KMS-11 (cell line): ENCODE results near the gene TMEM151B.

Experiments used
- H2AFZ ChIP-seq: fragments of 200-600 bp; sonication (generic); 2 replicates; pipeline ENCODE4 v1.6.1; 2016; ENCODE audit warnings: antibody characterized with exemption, mixed run types, low read depth
- H3K27ac ChIP-seq: fragments of 200-600 bp; sonication (generic); 2 replicates; pipeline ENCODE4 v1.6.1; 2016; ENCODE audit warnings: mild to moderate bottlenecking, mixed run types
- H3K27me3 ChIP-seq: fragments of 200-600 bp; sonication (generic); 2 replicates; pipeline ENCODE4 v1.6.1; 2017; ENCODE audit warnings: mild to moderate bottlenecking, low read depth, mixed run types, moderate library complexity; ENCODE audit not compliant: insufficient read depth
- H3K36me3 ChIP-seq: fragments of 200-600 bp; sonication (generic); 2 replicates; pipeline ENCODE4 v1.6.1; 2017; ENCODE audit warnings: mild to moderate bottlenecking, mixed run types; ENCODE audit not compliant: insufficient read depth
- H3K4me1 ChIP-seq: fragments of 200-600 bp; sonication (generic); 2 replicates; pipeline ENCODE4 v1.6.1; 2016; ENCODE audit warnings: mild to moderate bottlenecking, low read depth, mixed run types; ENCODE audit not compliant: poor library complexity, severe bottlenecking
- H3K4me2 ChIP-seq: fragments of 200-600 bp; sonication (generic); 2 replicates; pipeline ENCODE4 v1.7.0; 2016; ENCODE audit warnings: mild to moderate bottlenecking, mixed run types
- H3K4me3 ChIP-seq: fragments of 200-600 bp; sonication (generic); IDR thresholded peaks from 2 replicates; pipeline ENCODE4 v1.6.1; 2017; ENCODE audit warnings: low read depth, low read length, mixed read lengths; ENCODE audit not compliant: insufficient read depth
- H3K79me2 ChIP-seq: fragments of 200-600 bp; sonication (generic); 2 replicates; pipeline ENCODE4 v1.6.1; 2016; ENCODE audit warnings: low read depth, mixed run types; ENCODE audit not compliant: insufficient read depth
- H3K9ac ChIP-seq: fragments of 200-600 bp; sonication (generic); 2 replicates; pipeline ENCODE4 v1.6.1; 2016; ENCODE audit warnings: mild to moderate bottlenecking, mixed run types
- H4K20me1 ChIP-seq: fragments of 200-600 bp; sonication (generic); 2 replicates; pipeline ENCODE4 v1.6.1; 2016; ENCODE audit warnings: mild to moderate bottlenecking, mixed run types; ENCODE audit not compliant: insufficient read depth
- CTCF ChIP-seq: fragments of 200-600 bp; sonication (generic); conservative IDR thresholded peaks from 2 replicates; pipeline ENCODE4 v1.6.1; 2017; ENCODE audit warnings: low read depth, mild to moderate bottlenecking, antibody characterized with exemption, low read length, moderate library complexity, mixed read lengths

Gene TMEM151B

GRCh38 chr6:44294832-44295791 lies 24.9 kb downstream of the TMEM151B start:
- Histone ChIP-seq H3K27me3 (peaks cover 38% of the 10 kb centered on the region), H3K9ac (no peak overlapping the region), H3K79me2 (no peaks in the 10 kb centered on the region), H3K27ac (no peak overlapping the region), H3K36me3 (no peaks in the 10 kb centered on the region), H3K4me1 (no peaks in the 10 kb centered on the region), H3K4me2 (no peak overlapping the region), H4K20me1 (no peaks in the 10 kb centered on the region), H3K4me3 (no peak overlapping the region), H2AFZ (no peak overlapping the region)
- no peak for TF ChIP-seq CTCF

GRCh38 chr6:44297063-44298038 lies 27.1 kb downstream of the TMEM151B start:
- no peaks in the 10 kb centered on the region for H3K4me1 ChIP-seq
- H3K9ac ChIP-seq, result no peak overlapping the region
- H3K4me2 ChIP-seq, result no peak overlapping the region
- no peaks in the 10 kb centered on the region for H3K79me2 ChIP-seq
- H3K27ac ChIP-seq, result no peak overlapping the region
- no peak for TF ChIP-seq CTCF
- H4K20me1 ChIP-seq, result no peaks in the 10 kb centered on the region
- H2AFZ ChIP-seq, result no peak overlapping the region
- H3K36me3 ChIP-seq, result no peaks in the 10 kb centered on the region
- H3K27me3 ChIP-seq, result peaks cover 16% of the 10 kb centered on the region
- H3K4me3 ChIP-seq, result no peak overlapping the region

- Histone ChIP-seq H3K27me3 (peaks cover 10% of the 10 kb centered on the region; the same call in 1 of the 2 replicates), H2AFZ (no peak overlapping the region), H3K4me3 (no peak overlapping the region), H3K9ac (no peak overlapping the region), H3K4me1 (no peaks in the 10 kb centered on the region), H3K79me2 (no peaks in the 10 kb centered on the region), H3K36me3 (no peaks in the 10 kb centered on the region), H4K20me1 (no peaks in the 10 kb centered on the region), H3K4me2 (no peak overlapping the region), H3K27ac (no peak overlapping the region)
- TF ChIP-seq CTCF, result no peak
These were observed 28.0 kb downstream of the TMEM151B start for GRCh38 chr6:44298055-44298803.

- no peaks in the 10 kb centered on the region for H3K79me2 ChIP-seq
- H3K4me1 ChIP-seq, result no peaks in the 10 kb centered on the region
- no peaks in the 10 kb centered on the region for H3K36me3 ChIP-seq
- no peak overlapping the region for H3K27ac ChIP-seq
- H3K9ac ChIP-seq, result no peak overlapping the region
- H3K27me3 ChIP-seq, result peaks cover 7% of the 10 kb centered on the region; the same call in 1 of the 2 replicates
- H2AFZ ChIP-seq, result no peak overlapping the region
- no peak for TF ChIP-seq CTCF
- no peak overlapping the region for H3K4me3 ChIP-seq
- no peak overlapping the region for H3K4me2 ChIP-seq
- no peaks in the 10 kb centered on the region for H4K20me1 ChIP-seq
These were observed 28.6 kb downstream of the TMEM151B start for GRCh38 chr6:44298864-44299263.
